HepG2 (cell line): ENCODE results near the gene TNXB. TPM values are rescaled to one million over a fixed set of nuclear protein-coding genes. Genes with fewer than 3 reads are reported as not detected.
"Not testable (repeated sequence)": the region's sequence is repeated elsewhere in the genome, so short reads cannot be mapped to it uniquely, and the experiment has no call there.

Experiments
- ATAC-seq: fragments of 200-7000 bp; cut with Tn5 transposase; 3 replicates; pipeline ENCODE4 v1.9.1; 2020; ENCODE audit warnings: mild to moderate bottlenecking, moderate library complexity
- BruUV-seq: library from RNA; stranded (reverse); fragments of 400-500 nt; replicated peaks from 2 replicates; lab custom pipeline; 2021; lab: Mats Ljungman, UMichigan
- CTCF ChIA-PET: fragments of 300-600 bp; formaldehyde crosslinking; extraction: SDS; loops from one replicate; lab custom pipeline; 2021; ENCODE audit warnings: low total read pairs, inconsistent platforms, low intra/inter-chr PET ratio; lab: Yijun Ruan, JAX
- POLR2A ChIA-PET: fragments of 350-600 bp; sonication (Branson Sonifier 250); formaldehyde crosslinking; loops from one replicate; lab custom pipeline; 2020; ENCODE audit warnings: antibody characterized with exemption, inconsistent platforms; lab: Yijun Ruan, JAX
- DNase-seq: peaks from one replicate; pipeline ENCODE4 v3.0.0-alpha.2; 2015; ENCODE audit warnings: low spot score
- FAIRE-seq: peaks from 3 replicates; lab custom pipeline; 2011; peaks lifted over from hg19 to GRCh38; lab: Jason Lieb, UNC
- H2AFZ ChIP-seq: one replicate; pipeline ENCODE4 v1.6.1; 2011; ENCODE audit warnings: low read length, inconsistent platforms
- H3K27ac ChIP-seq: fragments of 300-600 bp; 3 replicates; pipeline ENCODE4 v1.8.0; 2011; ENCODE audit warnings: mixed run types, mild to moderate bottlenecking, mixed read lengths, low read length, inconsistent platforms; ENCODE audit not compliant: insufficient read depth; ENCODE audit errors: extremely low read length
- H3K27me3 ChIP-seq, 2 experiments: fragments of 200-600 bp in 1 of 2; 2 replicates in 1 of 2; 3 replicates in 1 of 2; pipeline versions ENCODE4 v1.6.0 to v1.8.0; 2011; ENCODE audit warnings: low read length in 2 of 2, mild to moderate bottlenecking in 2 of 2, moderate library complexity in 2 of 2, inconsistent platforms in 1 of 2; ENCODE audit not compliant: insufficient read depth in 2 of 2, control insufficient read depth in 1 of 2
- H3K36me3 ChIP-seq, 2 experiments: fragments of 200-600 bp in 1 of 2; replicated peaks in 1 of 2; 2 replicates in 1 of 2; 3 replicates in 1 of 2; pipeline versions ENCODE4 v1.5.1 to v1.8.0; 2011; ENCODE audit warnings: low read length in 2 of 2, inconsistent platforms in 1 of 2; ENCODE audit not compliant: insufficient read depth in 2 of 2, control insufficient read depth in 1 of 2
- H3K4me1 ChIP-seq: 2 replicates; pipeline ENCODE4 v1.5.1; 2012; ENCODE audit warnings: low read length, inconsistent platforms; ENCODE audit not compliant: insufficient read depth
- H3K4me2 ChIP-seq: 2 replicates; pipeline ENCODE4 v1.6.0; 2011; ENCODE audit warnings: low read depth, low read length, inconsistent platforms
- H3K4me3 ChIP-seq, 3 experiments: fragments of 200-600 bp in 1 of 3; sonication (generic), shearing (Covaris generic) in 1 of 3; replicated peaks in 1 of 3; 2 replicates each; pipeline ENCODE4 v1.5.1; 2011 to 2016; ENCODE audit warnings: low read length in 3 of 3, inconsistent platforms in 2 of 3, low read depth in 2 of 3, mild to moderate bottlenecking in 2 of 3, control low read depth in 1 of 3, mixed read lengths in 1 of 3; ENCODE audit not compliant: insufficient read depth in 1 of 3
- H3K79me2 ChIP-seq: one replicate; pipeline ENCODE4 v1.6.1; 2011; ENCODE audit warnings: low read length, inconsistent platforms; ENCODE audit not compliant: insufficient read depth
- H3K9ac ChIP-seq: 2 replicates; pipeline ENCODE4 v1.6.0; 2011; ENCODE audit warnings: mild to moderate bottlenecking, low read depth, low read length, inconsistent platforms; ENCODE audit not compliant: insufficient read depth
- H3K9me3 ChIP-seq: 2 replicates; pipeline ENCODE4 v1.5.1; 2012; ENCODE audit warnings: mild to moderate bottlenecking, low read length
- H4K20me1 ChIP-seq: 2 replicates; pipeline ENCODE4 v1.6.0; 2011; ENCODE audit warnings: inconsistent platforms, mild to moderate bottlenecking, low read length, moderate library complexity; ENCODE audit not compliant: insufficient read depth
- GATAD1 ChIP-seq: IDR thresholded peaks from 2 replicates; pipeline ENCODE4 v1.6.1; 2016; ENCODE audit warnings: missing genetic modification reagents, missing compliant biosample characterization
- GTF3A ChIP-seq: sonication (generic); formaldehyde crosslinking; conservative IDR thresholded peaks from 2 replicates; pipeline ENCODE4 v1.4.0; 2020; ENCODE audit warnings: mild to moderate bottlenecking, missing genetic modification reagents
- KAT8 ChIP-seq: IDR thresholded peaks from 2 replicates; pipeline ENCODE4 v1.6.1; 2016; ENCODE audit warnings: missing genetic modification reagents, missing compliant biosample characterization
- NFKB2 ChIP-seq: sonication (generic); formaldehyde crosslinking; IDR thresholded peaks from 2 replicates; pipeline ENCODE4 v1.4.0; 2020; ENCODE audit warnings: missing genetic modification reagents, borderline replicate concordance
- TOPORS ChIP-seq: sonication (generic); formaldehyde crosslinking; IDR thresholded peaks from 2 replicates; pipeline ENCODE4 v1.8.0; 2023; ENCODE audit warnings: mild to moderate bottlenecking, missing genetic modification reagents
- ZNF549 ChIP-seq: sonication (generic); formaldehyde crosslinking; IDR thresholded peaks from 2 replicates; pipeline ENCODE4 v1.5.0; 2020; ENCODE audit warnings: missing genetic modification reagents
- ZNF775 ChIP-seq: sonication (generic); formaldehyde crosslinking; IDR thresholded peaks from 2 replicates; pipeline ENCODE4 v1.4.0; 2020; ENCODE audit warnings: missing genetic modification reagents, mild to moderate bottlenecking, moderate library complexity, borderline replicate concordance
- ZSCAN9 ChIP-seq: IDR thresholded peaks from 2 replicates; pipeline ENCODE4 v1.6.1; 2016; ENCODE audit warnings: borderline replicate concordance
- WGBS: methylation state at CpG from one replicate; pipeline ENCODE4 v1.1.6; 2017; ENCODE audit warnings: low lambda C conversion rate; 5-methylcytosine and 5-hydroxymethylcytosine counted together
- in situ Hi-C: cut with HindIII; loops from 2 replicates; pipeline ENCODE4 v1.10.0; 2017; ENCODE audit warnings: low pct_unique_long_range_greater_than_20kb; ENCODE audit not compliant: extremely low pct_ligation_motif_present
- intact Hi-C: fragments of 100-400 bp; cut with micrococcal nuclease; formaldehyde crosslinking; loops from one replicate; pipeline ENCODE4 v1.10.0; 2022; ENCODE audit not compliant: unreplicated experiment
- polyA plus RNA-seq, 8 experiments: library from polyadenylated mRNA; depleted of rRNA in 3 of 8; stranded (reverse) in 7 of 8; unstranded in 1 of 8; fragments of >200 nt; fragmentation: Illumina TruSeq in 4 of 8; extraction: Trizol in 4 of 8; gene quantifications; 2 replicates each; pipeline versions ENCODE4 v1.2.1 to v1.2.3, GENCODE V29; 2011 to 2016; ENCODE audit warnings: low read depth in 4 of 8, missing spikeins in 1 of 8, mixed read lengths in 1 of 8; ENCODE audit not compliant: insufficient read depth in 1 of 8
- total RNA-seq, 5 experiments: library from RNA; depleted of rRNA; stranded (reverse); fragments of >200 nt; fragmentation: Illumina TruSeq; extraction: Trizol; gene quantifications; 2 replicates each; pipeline ENCODE4 v1.2.3, GENCODE V29; 2016; ENCODE audit warnings: low read depth in 1 of 5
- TF ChIP-seq, protein P1 (sequence below): IDR thresholded peaks from 2 replicates; pipeline ENCODE4 v1.6.1; 2016; ENCODE audit warnings: low read depth, borderline replicate concordance
- TF ChIP-seq, protein P2 (sequence below): fragments of 450-650 bp; IDR thresholded peaks from 2 replicates; pipeline ENCODE4 v1.6.1; 2017; ENCODE audit warnings: mild to moderate bottlenecking

TNXB gene
- total and polyA plus RNA-seq, 2 of the 13 experiments (the other 11 are each of a cell fraction or from before 2014, with no cell fraction given): 1.6 to 2.7 TPM

DNA sequence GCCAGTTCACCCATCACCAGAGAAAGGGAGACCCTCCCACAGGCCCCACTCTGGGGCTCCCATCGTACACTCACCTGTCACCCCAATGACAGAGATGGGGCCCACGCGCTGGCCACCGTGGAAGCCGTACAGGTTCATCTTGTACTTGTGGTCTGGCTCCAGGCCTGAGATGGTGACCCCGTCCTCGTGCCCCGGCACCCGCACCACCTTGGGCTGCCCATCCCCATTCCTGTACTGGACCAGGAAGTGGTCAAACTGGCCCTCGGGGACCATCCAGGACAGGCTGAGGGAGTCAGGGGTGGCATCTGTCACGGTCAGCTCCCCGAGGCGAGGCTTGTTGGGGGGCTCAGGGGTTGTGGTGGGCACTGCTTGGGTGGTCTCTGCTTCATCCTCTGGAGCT lies 55.8 kb downstream of the TNXB start:
- H3K4me3 ChIP-seq, BruUV-seq, intact Hi-C loops, H4K20me1 ChIP-seq, ATAC-seq, H3K27ac ChIP-seq, FAIRE-seq, H3K9ac ChIP-seq, H3K9me3 ChIP-seq, H2AFZ ChIP-seq, H3K79me2 ChIP-seq, H3K36me3 ChIP-seq, H3K4me1 ChIP-seq, H3K4me2 ChIP-seq, DNase-seq, in situ Hi-C loops, CTCF ChIA-PET: not testable (repeated sequence)
- POLR2A ChIA-PET: interaction anchor here (0.6 kb wide), 1 partner anchor 86 kb away, joined by 4 read pairs; no protein-coding TSS in a partner anchor
- 49% methylated on average over 11 of the region's 13 CpGs for WGBS
- peaks cover 35 to 62% of the 10 kb centered on the region in 2 experiments for H3K27me3 ChIP-seq

DNA sequence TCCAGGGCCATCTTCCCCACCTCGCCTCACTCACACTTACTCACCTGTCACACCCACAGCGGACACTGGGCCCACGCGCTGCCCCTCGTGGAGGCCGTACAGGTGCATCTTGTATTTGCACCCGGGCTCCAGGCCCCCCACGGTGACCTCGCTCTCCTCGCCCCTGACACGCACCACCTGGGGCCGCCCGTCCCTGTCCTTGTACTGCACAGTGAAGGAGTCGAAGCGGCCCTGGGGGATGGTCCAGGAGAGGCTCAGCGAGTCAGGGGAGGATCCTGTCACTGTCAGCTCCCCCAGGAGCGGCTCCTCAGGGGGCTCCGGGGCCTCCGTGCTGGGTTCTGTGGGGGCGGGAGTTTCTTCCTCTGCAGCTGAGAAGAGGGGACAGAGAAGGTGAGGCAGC lies 56.5 kb downstream of the TNXB start:
- H2AFZ ChIP-seq, H4K20me1 ChIP-seq, intact Hi-C loops, H3K36me3 ChIP-seq, POLR2A ChIA-PET, CTCF ChIA-PET, DNase-seq, BruUV-seq, H3K4me3 ChIP-seq, in situ Hi-C loops, H3K79me2 ChIP-seq, H3K9me3 ChIP-seq, H3K4me2 ChIP-seq, H3K9ac ChIP-seq, FAIRE-seq, ATAC-seq, H3K27ac ChIP-seq: not testable (repeated sequence)
- 26% methylated on average over 12 of the region's 20 CpGs for WGBS
- peaks cover 29 to 56% of the 10 kb centered on the region in 2 experiments for H3K27me3 ChIP-seq
- H3K4me1 ChIP-seq: peaks cover 15% of the 10 kb centered on the region

DNA sequence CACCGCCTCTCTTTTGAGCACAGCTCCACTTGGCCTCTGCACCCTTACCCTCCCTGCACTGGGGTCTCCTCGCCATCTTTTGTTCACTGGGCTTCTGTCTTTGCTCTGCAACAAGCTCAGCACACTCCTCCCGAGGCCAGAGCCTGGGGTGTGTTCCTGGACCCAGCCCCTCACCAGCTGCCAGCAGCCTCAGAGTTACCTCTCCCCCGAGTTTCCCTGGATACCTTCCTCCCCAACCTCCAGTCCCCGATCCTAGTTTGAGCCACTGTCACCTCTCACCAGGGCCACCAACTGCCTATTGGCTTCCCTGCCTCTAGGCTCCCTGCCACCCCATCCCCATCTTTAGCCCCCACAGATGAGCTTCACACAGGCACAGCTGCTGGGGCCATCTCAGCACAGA lies 58.6 kb downstream of the TNXB start:
- no peak overlapping the region for H2AFZ ChIP-seq
- peaks cover 21 to 48% of the 10 kb centered on the region in 2 experiments; a peak in 4 of 5 replicates for H3K27me3 ChIP-seq
- no peak overlapping the region for H3K4me2 ChIP-seq
- H3K4me1 ChIP-seq: peaks cover 32% of the 10 kb centered on the region
- CTCF ChIA-PET: no interaction called here
- H3K27ac ChIP-seq: no peak overlapping the region
- in situ Hi-C loops (no loop called here), intact Hi-C loops (no loop called here)
- no peaks in the 10 kb centered on the region for H3K36me3 ChIP-seq
- FAIRE-seq: no peak
- POLR2A ChIA-PET: no interaction called here
- no peak overlapping the region for H3K9ac ChIP-seq
- H3K79me2 ChIP-seq: no peaks in the 10 kb centered on the region
- WGBS: 21% methylated on average over 5 of the region's 5 CpGs
- no peak for DNase-seq
- H3K9me3 ChIP-seq: no peaks in the 10 kb centered on the region
- BruUV-seq: no TSS peak
- H3K4me3 ChIP-seq: no peak overlapping the region
- H4K20me1 ChIP-seq: no peaks in the 10 kb centered on the region
- ATAC-seq: no peak
- TF ChIP-seq TOPORS (CRISPR knock-in tag): no peak
- TF ChIP-seq GATAD1 (CRISPR knock-in tag): no peak
- no peak for TF ChIP-seq GTF3A
- TF ChIP-seq, protein P1, sequence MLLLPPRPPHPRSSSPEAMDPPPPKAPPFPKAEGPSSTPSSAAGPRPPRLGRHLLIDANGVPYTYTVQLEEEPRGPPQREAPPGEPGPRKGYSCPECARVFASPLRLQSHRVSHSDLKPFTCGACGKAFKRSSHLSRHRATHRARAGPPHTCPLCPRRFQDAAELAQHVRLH: no peak
- TF ChIP-seq ZSCAN9 (CRISPR knock-in tag): no peak
- TF ChIP-seq, protein P2, sequence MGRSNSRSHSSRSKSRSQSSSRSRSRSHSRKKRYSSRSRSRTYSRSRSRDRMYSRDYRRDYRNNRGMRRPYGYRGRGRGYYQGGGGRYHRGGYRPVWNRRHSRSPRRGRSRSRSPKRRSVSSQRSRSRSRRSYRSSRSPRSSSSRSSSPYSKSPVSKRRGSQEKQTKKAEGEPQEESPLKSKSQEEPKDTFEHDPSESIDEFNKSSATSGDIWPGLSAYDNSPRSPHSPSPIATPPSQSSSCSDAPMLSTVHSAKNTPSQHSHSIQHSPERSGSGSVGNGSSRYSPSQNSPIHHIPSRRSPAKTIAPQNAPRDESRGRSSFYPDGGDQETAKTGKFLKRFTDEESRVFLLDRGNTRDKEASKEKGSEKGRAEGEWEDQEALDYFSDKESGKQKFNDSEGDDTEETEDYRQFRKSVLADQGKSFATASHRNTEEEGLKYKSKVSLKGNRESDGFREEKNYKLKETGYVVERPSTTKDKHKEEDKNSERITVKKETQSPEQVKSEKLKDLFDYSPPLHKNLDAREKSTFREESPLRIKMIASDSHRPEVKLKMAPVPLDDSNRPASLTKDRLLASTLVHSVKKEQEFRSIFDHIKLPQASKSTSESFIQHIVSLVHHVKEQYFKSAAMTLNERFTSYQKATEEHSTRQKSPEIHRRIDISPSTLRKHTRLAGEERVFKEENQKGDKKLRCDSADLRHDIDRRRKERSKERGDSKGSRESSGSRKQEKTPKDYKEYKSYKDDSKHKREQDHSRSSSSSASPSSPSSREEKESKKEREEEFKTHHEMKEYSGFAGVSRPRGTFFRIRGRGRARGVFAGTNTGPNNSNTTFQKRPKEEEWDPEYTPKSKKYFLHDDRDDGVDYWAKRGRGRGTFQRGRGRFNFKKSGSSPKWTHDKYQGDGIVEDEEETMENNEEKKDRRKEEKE: no peak
- no peak for TF ChIP-seq ZNF549 (CRISPR knock-in tag)
- no peak for TF ChIP-seq KAT8 (CRISPR knock-in tag)
- TF ChIP-seq ZNF775 (CRISPR knock-in tag): no peak
- no peak for TF ChIP-seq NFKB2
